HepG2 (cell line): ENCODE measurements around the gene C9orf78. TPM values are rescaled to one million over a fixed set of nuclear protein-coding genes. Genes with fewer than 3 reads are reported as not detected.

Source experiments
- GABPB1 ChIP-seq: IDR thresholded peaks from 2 replicates; pipeline ENCODE4 v1.6.1; 2016; ENCODE audit warnings: mild to moderate bottlenecking, missing genetic modification reagents, moderate library complexity, missing compliant biosample characterization
- MAFK ChIP-seq, 2 experiments: IDR thresholded peaks in 1 of 2; conservative IDR thresholded peaks in 1 of 2; 2 replicates each; pipeline ENCODE4 v1.6.1; 2011; ENCODE audit warnings: improper control_type of control experiment in 2 of 2, low read length in 2 of 2
- RAD51 ChIP-seq: fragments of 450-650 bp; IDR thresholded peaks from 2 replicates; pipeline ENCODE4 v1.6.1; 2016; ENCODE audit warnings: borderline replicate concordance
- REXO4 ChIP-seq: sonication (generic); formaldehyde crosslinking; IDR thresholded peaks from 2 replicates; pipeline ENCODE4 v1.8.0; 2022; ENCODE audit warnings: missing genetic modification reagents, mild to moderate bottlenecking, borderline replicate concordance
- SMAD9 ChIP-seq: sonication (generic); formaldehyde crosslinking; IDR thresholded peaks from 2 replicates; pipeline ENCODE4 v1.5.1; 2020; ENCODE audit warnings: mild to moderate bottlenecking, missing genetic modification reagents
- ZMYM3 ChIP-seq: sonication (generic); formaldehyde crosslinking; IDR thresholded peaks from 2 replicates; pipeline ENCODE4 v1.5.1; 2020; ENCODE audit warnings: mild to moderate bottlenecking, missing genetic modification reagents
- ZNF260 ChIP-seq: sonication (generic); formaldehyde crosslinking; IDR thresholded peaks from 2 replicates; pipeline ENCODE4 v1.4.0; 2020; ENCODE audit warnings: missing genetic modification reagents, low read depth, mild to moderate bottlenecking, borderline replicate concordance
- ZNF296 ChIP-seq: sonication (generic); formaldehyde crosslinking; conservative IDR thresholded peaks from 2 replicates; pipeline ENCODE4 v1.5.0; 2020; ENCODE audit warnings: mild to moderate bottlenecking, missing genetic modification reagents
- ZNF326 ChIP-seq: sonication (generic); formaldehyde crosslinking; IDR thresholded peaks from 2 replicates; pipeline ENCODE4 v1.4.0; 2020; ENCODE audit warnings: missing genetic modification reagents, borderline replicate concordance
- ZNF615 ChIP-seq: sonication (generic); formaldehyde crosslinking; IDR thresholded peaks from 2 replicates; pipeline ENCODE4 v1.5.0; 2020; ENCODE audit warnings: mild to moderate bottlenecking, missing genetic modification reagents, borderline replicate concordance
- ZNF83 ChIP-seq: sonication (generic); formaldehyde crosslinking; IDR thresholded peaks from 2 replicates; pipeline ENCODE4 v1.4.0; 2020; ENCODE audit warnings: missing genetic modification reagents, mild to moderate bottlenecking, borderline replicate concordance
- polyA plus RNA-seq, 8 experiments: library from polyadenylated mRNA; depleted of rRNA in 3 of 8; stranded (reverse) in 7 of 8; unstranded in 1 of 8; fragments of >200 nt; fragmentation: Illumina TruSeq in 4 of 8; extraction: Trizol in 4 of 8; gene quantifications; 2 replicates each; pipeline versions ENCODE4 v1.2.1 to v1.2.3, GENCODE V29; 2011 to 2016; ENCODE audit warnings: low read depth in 4 of 8, missing spikeins in 1 of 8, mixed read lengths in 1 of 8; ENCODE audit not compliant: insufficient read depth in 1 of 8
- total RNA-seq, 5 experiments: library from RNA; depleted of rRNA; stranded (reverse); fragments of >200 nt; fragmentation: Illumina TruSeq; extraction: Trizol; gene quantifications; 2 replicates each; pipeline ENCODE4 v1.2.3, GENCODE V29; 2016; ENCODE audit warnings: low read depth in 1 of 5
- TF ChIP-seq, protein P1 (sequence below): IDR thresholded peaks from 2 replicates; pipeline ENCODE4 v1.6.1; 2016; ENCODE audit warnings: low read depth
- TF ChIP-seq, protein P2 (sequence below): sonication (generic); formaldehyde crosslinking; IDR thresholded peaks from one replicate; pipeline ENCODE4 v1.5.1; 2020; ENCODE audit warnings: mild to moderate bottlenecking, missing genetic modification reagents; ENCODE audit errors: not compliant biosample characterization
- TF ChIP-seq, protein P3 (sequence below): sonication (generic); formaldehyde crosslinking; IDR thresholded peaks from 2 replicates; pipeline ENCODE4 v1.5.0; 2020; ENCODE audit warnings: mild to moderate bottlenecking, missing genetic modification reagents, borderline replicate concordance

Gene C9orf78
- total and polyA plus RNA-seq, 2 of the 13 experiments (the other 11 are each of a cell fraction or from before 2014, with no cell fraction given) = 18.4 to 35.5 TPM

DNA sequence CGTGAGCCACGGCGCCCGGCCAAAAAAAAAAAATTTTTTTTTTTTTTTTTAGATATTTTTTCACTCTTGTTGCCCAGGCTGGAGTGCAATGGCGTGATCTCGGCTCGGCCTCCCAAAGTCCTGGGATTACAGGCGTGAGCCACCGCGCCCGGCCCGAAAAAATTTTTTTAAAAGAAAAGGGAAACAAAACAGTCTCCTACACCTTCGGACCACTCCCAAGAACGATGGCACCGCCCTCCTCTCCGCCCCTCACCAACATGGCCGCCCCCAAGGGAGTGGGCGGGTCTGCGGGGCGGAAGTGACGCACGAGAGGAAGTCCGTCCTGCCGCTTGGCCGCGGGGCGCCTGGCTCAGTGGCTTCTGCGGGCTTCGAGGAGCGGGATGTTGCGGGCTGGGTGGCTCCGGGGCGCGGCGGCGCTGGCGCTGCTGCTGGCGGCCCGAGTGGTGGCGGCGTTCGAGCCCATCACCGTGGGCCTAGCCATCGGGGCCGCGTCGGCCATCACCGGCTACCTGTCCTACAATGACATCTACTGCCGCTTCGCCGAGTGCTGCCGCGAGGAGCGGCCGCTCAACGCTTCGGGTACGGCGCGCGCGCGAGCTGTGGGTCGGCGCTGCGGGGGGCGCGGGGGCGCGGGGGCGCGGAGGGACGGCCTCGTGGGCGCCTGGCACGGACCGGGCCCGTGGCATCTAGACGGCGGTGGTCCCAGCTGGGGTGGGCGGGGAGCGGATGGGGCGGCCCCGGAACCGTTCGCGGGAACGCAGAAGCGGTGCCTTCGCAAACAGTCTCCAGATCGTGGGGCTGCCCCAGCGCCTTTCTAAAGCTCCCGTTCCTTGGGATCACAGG is 32.0 kb downstream of the C9orf78 start, which contains the start of gene TOR1B (continued):
- TF ChIP-seq ZMYM3 (no peak), ZNF260 (CRISPR knock-in tag) (no peak), ZNF83 (CRISPR knock-in tag) (no peak), RAD51 (no peak), ZNF326 (CRISPR knock-in tag) (no peak), SMAD9 (CRISPR knock-in tag) (no peak), ZNF296 (CRISPR knock-in tag) (no peak), GABPB1 (peak; percentile 97), ZNF615 (CRISPR knock-in tag) (no peak), MAFK (conservative IDR thresholded peaks at IDR 0.05 in 1 of 2, IDR thresholded peaks at IDR 0.05 in 1 of 2; ENCODE audit: low read length in 2 of 2) (no peak), REXO4 (CRISPR knock-in tag) (no peak)
- TF ChIP-seq, protein P1, sequence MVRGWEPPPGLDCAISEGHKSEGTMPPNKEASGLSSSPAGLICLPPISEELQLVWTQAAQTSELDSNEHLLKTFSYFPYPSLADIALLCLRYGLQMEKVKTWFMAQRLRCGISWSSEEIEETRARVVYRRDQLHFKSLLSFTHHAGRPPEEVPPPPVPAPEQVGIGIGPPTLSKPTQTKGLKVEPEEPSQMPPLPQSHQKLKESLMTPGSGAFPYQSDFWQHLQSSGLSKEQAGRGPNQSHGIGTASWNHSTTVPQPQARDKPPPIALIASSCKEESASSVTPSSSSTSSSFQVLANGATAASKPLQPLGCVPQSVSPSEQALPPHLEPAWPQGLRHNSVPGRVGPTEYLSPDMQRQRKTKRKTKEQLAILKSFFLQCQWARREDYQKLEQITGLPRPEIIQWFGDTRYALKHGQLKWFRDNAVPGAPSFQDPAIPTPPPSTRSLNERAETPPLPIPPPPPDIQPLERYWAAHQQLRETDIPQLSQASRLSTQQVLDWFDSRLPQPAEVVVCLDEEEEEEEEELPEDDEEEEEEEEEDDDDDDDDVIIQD = no peak
- TF ChIP-seq, protein P2, sequence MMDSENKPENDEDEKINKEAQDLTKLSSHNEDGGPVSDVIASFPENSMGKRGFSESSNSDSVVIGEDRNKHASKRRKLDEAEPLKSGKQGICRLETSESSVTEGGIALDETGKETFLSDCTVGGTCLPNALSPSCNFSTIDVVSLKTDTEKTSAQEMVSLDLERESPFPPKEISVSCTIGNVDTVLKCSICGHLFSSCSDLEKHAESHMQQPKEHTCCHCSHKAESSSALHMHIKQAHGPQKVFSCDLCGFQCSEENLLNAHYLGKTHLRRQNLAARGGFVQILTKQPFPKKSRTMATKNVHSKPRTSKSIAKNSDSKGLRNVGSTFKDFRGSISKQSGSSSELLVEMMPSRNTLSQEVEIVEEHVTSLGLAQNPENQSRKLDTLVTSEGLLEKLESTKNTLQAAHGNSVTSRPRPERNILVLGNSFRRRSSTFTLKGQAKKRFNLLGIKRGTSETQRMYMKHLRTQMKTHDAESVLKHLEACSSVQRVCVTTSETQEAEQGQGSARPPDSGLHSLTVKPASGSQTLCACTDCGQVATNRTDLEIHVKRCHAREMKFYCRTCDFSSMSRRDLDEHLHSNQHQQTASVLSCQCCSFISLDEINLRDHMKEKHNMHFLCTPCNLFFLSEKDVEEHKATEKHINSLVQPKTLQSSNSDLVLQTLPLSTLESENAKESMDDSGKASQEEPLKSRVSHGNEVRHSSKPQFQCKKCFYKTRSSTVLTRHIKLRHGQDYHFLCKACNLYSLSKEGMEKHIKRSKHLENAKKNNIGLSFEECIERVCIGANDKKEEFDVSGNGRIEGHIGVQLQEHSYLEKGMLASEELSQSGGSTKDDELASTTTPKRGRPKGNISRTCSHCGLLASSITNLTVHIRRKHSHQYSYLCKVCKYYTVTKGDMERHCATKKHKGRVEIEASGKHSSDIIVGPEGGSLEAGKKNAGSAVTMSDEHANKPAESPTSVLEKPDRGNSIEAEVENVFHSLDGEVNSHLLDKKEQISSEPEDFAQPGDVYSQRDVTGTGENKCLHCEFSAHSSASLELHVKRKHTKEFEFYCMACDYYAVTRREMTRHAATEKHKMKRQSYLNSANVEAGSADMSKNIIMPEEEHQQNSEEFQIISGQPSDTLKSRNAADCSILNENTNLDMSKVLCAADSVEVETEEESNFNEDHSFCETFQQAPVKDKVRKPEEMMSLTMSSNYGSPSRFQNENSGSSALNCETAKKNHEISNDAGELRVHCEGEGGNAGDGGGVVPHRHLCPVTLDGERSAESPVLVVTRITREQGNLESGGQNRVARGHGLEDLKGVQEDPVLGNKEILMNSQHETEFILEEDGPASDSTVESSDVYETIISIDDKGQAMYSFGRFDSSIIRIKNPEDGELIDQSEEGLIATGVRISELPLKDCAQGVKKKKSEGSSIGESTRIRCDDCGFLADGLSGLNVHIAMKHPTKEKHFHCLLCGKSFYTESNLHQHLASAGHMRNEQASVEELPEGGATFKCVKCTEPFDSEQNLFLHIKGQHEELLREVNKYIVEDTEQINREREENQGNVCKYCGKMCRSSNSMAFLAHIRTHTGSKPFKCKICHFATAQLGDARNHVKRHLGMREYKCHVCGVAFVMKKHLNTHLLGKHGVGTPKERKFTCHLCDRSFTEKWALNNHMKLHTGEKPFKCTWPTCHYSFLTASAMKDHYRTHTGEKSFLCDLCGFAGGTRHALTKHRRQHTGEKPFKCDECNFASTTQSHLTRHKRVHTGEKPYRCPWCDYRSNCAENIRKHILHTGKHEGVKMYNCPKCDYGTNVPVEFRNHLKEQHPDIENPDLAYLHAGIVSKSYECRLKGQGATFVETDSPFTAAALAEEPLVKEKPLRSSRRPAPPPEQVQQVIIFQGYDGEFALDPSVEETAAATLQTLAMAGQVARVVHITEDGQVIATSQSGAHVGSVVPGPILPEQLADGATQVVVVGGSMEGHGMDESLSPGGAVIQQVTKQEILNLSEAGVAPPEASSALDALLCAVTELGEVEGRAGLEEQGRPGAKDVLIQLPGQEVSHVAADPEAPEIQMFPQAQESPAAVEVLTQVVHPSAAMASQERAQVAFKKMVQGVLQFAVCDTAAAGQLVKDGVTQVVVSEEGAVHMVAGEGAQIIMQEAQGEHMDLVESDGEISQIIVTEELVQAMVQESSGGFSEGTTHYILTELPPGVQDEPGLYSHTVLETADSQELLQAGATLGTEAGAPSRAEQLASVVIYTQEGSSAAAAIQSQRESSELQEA (CRISPR knock-in tag) = peak; percentile 52
- TF ChIP-seq, protein P3, sequence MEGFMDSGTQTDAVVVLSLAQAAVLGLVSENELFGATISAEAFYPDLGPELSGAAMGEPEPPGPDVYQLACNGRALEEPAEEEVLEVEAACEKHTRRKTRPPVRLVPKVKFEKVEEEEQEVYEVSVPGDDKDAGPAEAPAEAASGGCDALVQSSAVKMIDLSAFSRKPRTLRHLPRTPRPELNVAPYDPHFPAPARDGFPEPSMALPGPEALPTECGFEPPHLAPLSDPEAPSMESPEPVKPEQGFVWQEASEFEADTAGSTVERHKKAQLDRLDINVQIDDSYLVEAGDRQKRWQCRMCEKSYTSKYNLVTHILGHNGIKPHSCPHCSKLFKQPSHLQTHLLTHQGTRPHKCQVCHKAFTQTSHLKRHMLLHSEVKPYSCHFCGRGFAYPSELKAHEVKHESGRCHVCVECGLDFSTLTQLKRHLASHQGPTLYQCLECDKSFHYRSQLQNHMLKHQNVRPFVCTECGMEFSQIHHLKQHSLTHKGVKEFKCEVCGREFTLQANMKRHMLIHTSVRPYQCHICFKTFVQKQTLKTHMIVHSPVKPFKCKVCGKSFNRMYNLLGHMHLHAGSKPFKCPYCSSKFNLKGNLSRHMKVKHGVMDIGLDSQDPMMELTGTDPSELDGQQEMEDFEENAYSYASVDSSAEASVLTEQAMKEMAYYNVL = no peak
